HG02884 (cell line): Measurements from ENCODE around the gene CACNA2D2.

Source experiments
- ATAC-seq: cut with Tn5 transposase; IDR thresholded peaks from one replicate; pipeline ENCODE4 v1.9.1; 2021; ENCODE audit warnings: mild to moderate bottlenecking, moderate library complexity; ENCODE audit not compliant: unreplicated experiment

The CACNA2D2 gene

GRCh38 chr3:50405249-50405648 lies 98.2 kb downstream of the CACNA2D2 start:
- ATAC-seq: no peak

- no peak for ATAC-seq
These were observed 101.3 kb downstream of the CACNA2D2 start for GRCh38 chr3:50401978-50402595.

GRCh38 chr3:50396502-50396901 lies 106.9 kb downstream of the CACNA2D2 start:
- no peak for ATAC-seq

- ATAC-seq: no peak
These were observed 108.2 kb downstream of the CACNA2D2 start for GRCh38 chr3:50395070-50395860.

- ATAC-seq: no peak
These were observed 110.4 kb downstream of the CACNA2D2 start for GRCh38 chr3:50393061-50393460.

GRCh38 chr3:50392101-50392715 lies 111.2 kb downstream of the CACNA2D2 start:
- ATAC-seq: no peak

- ATAC-seq: no peak
These were observed 112.8 kb downstream of the CACNA2D2 start for GRCh38 chr3:50390508-50391224.

- no peak for ATAC-seq
These were observed 114.0 kb downstream of the CACNA2D2 start for GRCh38 chr3:50389414-50389767.

- no peak for ATAC-seq
These were observed 114.6 kb downstream of the CACNA2D2 start for GRCh38 chr3:50388720-50389413.

- no peak for ATAC-seq
These were observed 115.3 kb downstream of the CACNA2D2 start for GRCh38 chr3:50388016-50388719.

- ATAC-seq: no peak
These were observed 117.7 kb downstream of the CACNA2D2 start for GRCh38 chr3:50385754-50386153.

- no peak for ATAC-seq
These were observed 119.7 kb downstream of the CACNA2D2 start for GRCh38 chr3:50383750-50384149.

GRCh38 chr3:50382722-50383121 lies 120.7 kb downstream of the CACNA2D2 start:
- no peak for ATAC-seq

GRCh38 chr3:50381383-50381782 lies 122.1 kb downstream of the CACNA2D2 start:
- no peak for ATAC-seq

- ATAC-seq: no peak
These were observed 122.9 kb downstream of the CACNA2D2 start for GRCh38 chr3:50380405-50381085.

- ATAC-seq: no peak
These were observed 124.7 kb downstream of the CACNA2D2 start for GRCh38 chr3:50378757-50379156.

- no peak for ATAC-seq
These were observed 125.4 kb downstream of the CACNA2D2 start for GRCh38 chr3:50378024-50378423.

- ATAC-seq: no peak
These were observed 128.0 kb downstream of the CACNA2D2 start for GRCh38 chr3:50375258-50375931.
